Hepatocyte (in vitro differentiated cells): ENCODE results near the gene IKBKG. TPM values are rescaled to one million over a fixed set of nuclear protein-coding genes. Genes with fewer than 3 reads are reported as not detected.

Source experiments
- DNase-seq: peaks from one replicate; pipeline ENCODE4 v3.0.0-alpha.2; 2016; ENCODE audit warnings: low spot score
- H2AFZ ChIP-seq: fragments of 200-600 bp; sonication (generic); 2 replicates; pipeline ENCODE4 v1.6.0; 2016; ENCODE audit warnings: antibody characterized with exemption, mild to moderate bottlenecking
- H3K27ac ChIP-seq: fragments of 200-600 bp; sonication (generic); 2 replicates; pipeline ENCODE4 v1.5.1; 2016; ENCODE audit warnings: mild to moderate bottlenecking
- H3K27me3 ChIP-seq: fragments of 200-600 bp; sonication (generic); 2 replicates; pipeline ENCODE4 v1.6.1; 2016
- H3K36me3 ChIP-seq: fragments of 200-600 bp; sonication (generic); replicated peaks from 2 replicates; pipeline ENCODE4 v1.5.1; 2016; ENCODE audit warnings: low read depth; ENCODE audit not compliant: insufficient read depth
- H3K4me1 ChIP-seq: fragments of 200-600 bp; sonication (generic); 2 replicates; pipeline ENCODE4 v1.5.1; 2016; ENCODE audit warnings: mild to moderate bottlenecking, moderate library complexity; ENCODE audit not compliant: insufficient read depth
- H3K4me2 ChIP-seq: fragments of 200-600 bp; sonication (generic); 2 replicates; pipeline ENCODE4 v1.6.0; 2016
- H3K4me3 ChIP-seq: fragments of 200-600 bp; sonication (generic); 2 replicates; pipeline ENCODE4 v1.5.1; 2016; ENCODE audit warnings: mild to moderate bottlenecking
- H3K79me2 ChIP-seq: fragments of 200-600 bp; sonication (generic); 2 replicates; pipeline ENCODE4 v1.6.0; 2017; ENCODE audit warnings: mild to moderate bottlenecking
- H3K9me2 ChIP-seq: fragments of 200-600 bp; sonication (generic); replicated peaks from 2 replicates; pipeline ENCODE4 v1.6.0; 2017; ENCODE audit warnings: mild to moderate bottlenecking; ENCODE audit not compliant: insufficient read depth
- H3K9me3 ChIP-seq: fragments of 200-600 bp; sonication (generic); 2 replicates; pipeline ENCODE4 v1.5.1; 2016; ENCODE audit warnings: low read depth, mild to moderate bottlenecking
- H4K20me1 ChIP-seq: fragments of 200-600 bp; sonication (generic); 2 replicates; pipeline ENCODE4 v1.6.0; 2016; ENCODE audit warnings: mild to moderate bottlenecking; ENCODE audit not compliant: insufficient read depth, poor library complexity, severe bottlenecking
- CTCF ChIP-seq: fragments of 200-600 bp; sonication (generic); IDR thresholded peaks from 2 replicates; pipeline ENCODE4 v1.5.1; 2016; ENCODE audit warnings: antibody characterized with exemption, mild to moderate bottlenecking; ENCODE audit not compliant: poor library complexity
- EZH2 ChIP-seq: fragments of 200-600 bp; sonication (generic); IDR thresholded peaks from 2 replicates; pipeline ENCODE4 v1.6.1; 2016; ENCODE audit warnings: antibody characterized with exemption, mild to moderate bottlenecking, borderline replicate concordance
- EZH2phosphoT487 ChIP-seq: fragments of 200-600 bp; sonication (generic); IDR thresholded peaks from one replicate; pipeline ENCODE4 v1.6.1; 2018; ENCODE audit warnings: antibody characterized with exemption, mild to moderate bottlenecking, low read depth, moderate library complexity; ENCODE audit not compliant: unreplicated experiment, severe bottlenecking
- WGBS: methylation state at CpG from one replicate; pipeline ENCODE4 v1.1.6; 2016; ENCODE audit warnings: low lambda C conversion rate; ENCODE audit errors: missing lambda C conversion rate; 5-methylcytosine and 5-hydroxymethylcytosine counted together
- polyA plus RNA-seq: library from polyadenylated mRNA; unstranded; fragments of >200 nt; fragmentation: Nextera tagmentation; extraction: Ambion mirVana; gene quantifications from 2 replicates; pipeline ENCODE4 v1.2.1, GENCODE V29; 2016
- total RNA-seq: library from RNA; depleted of rRNA; stranded (reverse); fragments of >200 nt; gene quantifications from 2 replicates; pipeline ENCODE4 v1.2.3, GENCODE V29; 2014

Gene IKBKG
- total and polyA plus RNA-seq, 2 experiments from 2014 or later: 19.7 to 30.7 TPM

DNA sequence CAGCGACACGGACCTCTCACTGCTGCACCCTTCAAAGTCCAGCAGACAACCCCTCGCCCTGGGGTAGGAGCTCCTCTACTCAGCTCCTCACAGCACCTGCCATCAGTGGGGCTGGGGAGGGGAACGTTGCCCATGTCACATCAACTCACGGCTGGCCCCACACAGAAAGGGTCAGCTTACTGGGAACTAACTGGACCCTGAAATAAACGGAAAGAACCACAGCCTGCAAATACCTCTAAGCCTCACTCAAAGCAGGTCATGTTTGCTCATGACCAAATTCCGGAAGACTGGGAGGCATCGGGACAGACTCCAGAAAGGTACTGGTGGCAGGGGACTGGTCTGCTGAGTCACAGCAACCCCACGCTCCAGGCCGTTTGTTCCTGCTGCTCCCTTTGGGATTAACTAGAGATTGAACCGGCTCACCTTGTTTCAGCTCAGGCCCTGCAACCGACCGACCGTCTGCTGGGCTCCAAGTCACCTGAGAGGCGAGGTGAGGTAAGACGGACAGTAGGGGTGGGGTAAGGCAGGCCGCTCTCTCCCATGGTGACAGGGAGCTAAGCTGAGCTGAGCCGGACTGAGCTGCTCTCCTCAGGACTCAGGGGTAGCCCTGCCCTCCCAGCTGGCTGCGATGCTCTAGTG, 6.4 kb upstream of the IKBKG start:
- H3K4me3 ChIP-seq: no peak overlapping the region
- H4K20me1 ChIP-seq: no peaks in the 10 kb centered on the region
- H2AFZ ChIP-seq: no peak overlapping the region
- H3K4me2 ChIP-seq: peak overlapping the region; percentile 39
- peaks cover 13% of the 10 kb centered on the region for H3K4me1 ChIP-seq
- H3K36me3 ChIP-seq: no peaks in the 10 kb centered on the region
- TF ChIP-seq CTCF: no peak
- no peak for TF ChIP-seq EZH2
- no peak for TF ChIP-seq EZH2phosphoT487
- H3K27me3 ChIP-seq: no peaks in the 10 kb centered on the region
- no peaks in the 10 kb centered on the region for H3K79me2 ChIP-seq
- WGBS: 69% methylated on average over 19 of the region's 19 CpGs
- H3K27ac ChIP-seq: peak overlapping the region; percentile 82
- no peaks in the 10 kb centered on the region for H3K9me3 ChIP-seq
- peak; percentile 64 for DNase-seq
- H3K9me2 ChIP-seq: no peaks in the 10 kb centered on the region

DNA sequence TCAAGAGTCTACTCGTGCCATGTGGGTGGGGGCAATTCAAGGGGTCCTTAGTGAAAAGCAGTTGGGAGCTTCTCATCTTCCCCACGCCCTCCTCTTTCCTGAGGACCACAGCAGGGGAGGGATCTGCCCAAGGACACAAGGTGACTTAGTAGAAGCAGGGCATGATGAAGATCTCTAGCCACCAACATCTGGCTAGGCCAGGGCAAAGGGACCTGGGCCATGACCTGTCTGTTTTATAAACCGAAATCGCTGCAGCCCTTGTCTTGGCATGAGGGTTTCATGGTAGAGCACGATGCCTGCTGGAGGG, 5.9 kb upstream of the IKBKG start:
- Histone ChIP-seq H3K27ac (peak overlapping the region; percentile 82), H2AFZ (no peak overlapping the region), H3K4me1 (peaks cover 13% of the 10 kb centered on the region), H3K9me3 (no peaks in the 10 kb centered on the region), H3K4me3 (no peak overlapping the region), H3K36me3 (no peaks in the 10 kb centered on the region), H4K20me1 (no peaks in the 10 kb centered on the region), H3K9me2 (no peaks in the 10 kb centered on the region), H3K27me3 (no peaks in the 10 kb centered on the region), H3K79me2 (no peaks in the 10 kb centered on the region), H3K4me2 (peak overlapping the region; percentile 39)
- no peak for DNase-seq
- WGBS: 77% methylated on average over 5 of the region's 5 CpGs
- TF ChIP-seq EZH2 (no peak), EZH2phosphoT487 (no peak), CTCF (no peak)

DNA sequence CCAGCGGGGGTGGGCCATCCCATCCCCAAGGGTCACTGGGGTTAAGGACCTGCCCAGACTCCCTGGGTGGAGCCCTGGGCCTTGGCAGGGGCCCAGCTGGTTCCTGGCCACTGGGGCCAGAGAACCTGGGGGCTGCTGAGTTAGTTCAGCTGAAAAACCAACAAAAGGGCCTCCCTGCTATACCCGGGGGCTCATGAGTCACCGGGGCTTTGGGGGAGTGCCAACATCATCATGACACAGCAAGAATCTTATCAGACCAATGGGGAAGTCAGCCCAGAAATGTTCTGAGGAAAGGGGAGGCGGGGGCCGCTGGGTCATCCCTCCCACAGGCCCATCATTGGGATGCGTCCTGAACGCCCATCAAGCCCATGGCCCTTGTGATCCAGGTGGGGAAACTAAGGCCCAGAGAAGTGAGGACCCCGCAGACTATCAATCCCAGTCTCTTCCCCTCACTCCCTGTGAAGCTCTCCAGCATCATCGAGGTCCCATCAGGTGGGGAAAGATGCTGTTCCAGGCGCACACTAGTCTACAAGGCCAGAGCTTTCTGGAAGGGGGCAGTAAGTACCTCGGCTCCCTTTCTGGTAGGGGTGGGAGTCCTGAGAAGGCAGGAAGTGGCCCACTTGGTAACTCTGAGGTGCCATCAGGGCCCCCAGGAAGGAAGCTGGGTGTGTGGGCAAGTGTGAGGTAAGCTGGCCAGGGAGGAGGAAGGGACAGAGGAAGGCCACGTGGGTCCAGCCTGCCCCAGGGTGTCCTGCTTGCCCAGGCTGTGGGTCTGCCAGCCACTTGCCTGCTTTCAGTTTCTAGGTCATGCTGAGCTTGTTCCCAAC, 5.3 kb upstream of the IKBKG start:
- Histone ChIP-seq H3K79me2 (no peaks in the 10 kb centered on the region), H3K4me1 (peaks cover 13% of the 10 kb centered on the region), H3K9me2 (no peaks in the 10 kb centered on the region), H3K27me3 (no peaks in the 10 kb centered on the region), H3K36me3 (no peaks in the 10 kb centered on the region), H3K27ac (peak overlapping the region; percentile 82), H2AFZ (no peak overlapping the region), H3K4me2 (peak overlapping the region; percentile 39), H3K4me3 (no peak overlapping the region), H4K20me1 (no peaks in the 10 kb centered on the region), H3K9me3 (no peaks in the 10 kb centered on the region)
- WGBS: 67% methylated on average over 12 of the region's 12 CpGs
- TF ChIP-seq EZH2phosphoT487: no peak
- TF ChIP-seq CTCF: no peak
- no peak for TF ChIP-seq EZH2
- DNase-seq: peak; percentile 68
